GM18868 (cell line): ENCODE results near the gene CABP4.
"Not testable (repeated sequence)": the region's sequence is repeated elsewhere in the genome, so short reads cannot be mapped to it uniquely, and the experiment has no call there.

Source experiments
- ATAC-seq: cut with Tn5 transposase; IDR thresholded peaks from one replicate; pipeline ENCODE4 v1.9.1; 2021; ENCODE audit warnings: mild to moderate bottlenecking, moderate library complexity; ENCODE audit not compliant: unreplicated experiment

The CABP4 gene

DNA sequence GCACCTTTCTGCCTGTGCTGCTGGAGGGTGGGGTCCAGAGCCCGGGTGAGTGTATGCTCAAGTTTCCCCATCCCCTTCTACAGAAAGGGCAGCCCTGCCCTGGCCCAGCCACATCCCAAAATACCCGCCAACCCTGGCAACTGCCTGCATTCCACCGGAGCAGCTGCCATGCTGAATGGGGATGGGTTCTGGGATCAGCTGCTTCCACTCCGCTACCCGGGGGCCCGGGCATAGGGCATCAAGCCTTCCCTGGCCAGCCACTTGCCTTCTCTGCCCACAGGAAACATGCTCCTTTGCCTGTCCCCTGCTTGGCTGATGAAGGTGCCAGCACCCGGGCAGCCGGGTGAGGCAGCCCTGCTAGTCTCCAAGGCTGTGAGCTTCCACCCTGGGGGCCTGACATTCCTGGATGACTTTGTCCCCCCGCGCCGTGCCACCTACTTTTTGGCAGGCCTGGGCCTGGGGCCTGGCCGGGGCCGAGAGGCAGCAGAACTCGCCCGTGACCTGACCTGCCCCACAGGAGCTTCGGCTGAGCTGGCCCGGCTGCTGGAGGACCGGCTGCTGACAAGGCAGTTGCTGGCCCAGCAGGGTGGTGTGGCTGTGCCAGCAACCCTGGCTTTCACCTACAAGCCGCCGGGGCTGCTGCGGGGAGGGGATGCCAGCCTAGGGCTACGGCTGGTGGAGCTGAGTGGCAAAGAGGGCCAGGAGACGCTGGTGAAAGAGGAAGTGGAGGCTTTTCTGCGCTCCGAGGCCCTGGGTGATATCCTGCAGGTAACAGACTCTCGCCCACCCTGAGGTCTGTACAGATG, 36.5 kb upstream of the CABP4 start:
- no peak for ATAC-seq

DNA sequence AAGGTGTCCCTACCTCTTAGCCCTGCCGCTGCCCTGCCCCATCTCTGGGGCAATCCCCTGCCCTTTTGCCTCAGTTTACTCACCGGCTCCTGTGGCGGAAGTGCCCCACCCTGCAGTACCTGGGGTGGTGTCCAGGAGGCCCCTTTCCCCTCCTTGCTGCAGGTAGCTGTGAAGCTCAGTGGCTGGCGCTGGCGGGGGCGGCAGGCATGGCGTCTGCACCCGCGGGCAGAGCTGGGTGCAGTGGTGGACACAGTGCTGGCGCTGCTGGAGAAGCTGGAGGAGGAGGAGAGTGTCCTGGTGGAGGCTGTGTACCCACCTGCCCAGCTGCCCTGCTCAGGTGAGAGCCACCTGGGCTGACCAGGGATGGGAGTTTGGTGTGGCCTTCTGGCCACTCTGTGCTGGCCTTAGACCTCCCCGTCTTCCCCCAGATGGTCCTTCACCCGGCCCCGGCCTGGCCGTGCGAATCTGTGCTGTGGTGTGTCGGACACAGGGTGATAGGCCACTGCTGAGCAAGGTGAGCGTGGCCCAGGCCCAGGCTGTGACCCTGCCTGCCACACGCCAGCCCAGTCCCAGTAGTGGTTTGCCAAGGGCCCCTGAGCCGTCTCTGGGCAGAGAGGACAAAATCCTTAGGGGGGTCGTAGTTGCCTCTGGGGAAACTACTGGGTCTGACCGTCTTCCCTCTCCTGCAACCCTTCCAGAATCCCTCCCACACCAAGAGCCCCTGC, 35.7 kb upstream of the CABP4 start:
- ATAC-seq: no peak

DNA sequence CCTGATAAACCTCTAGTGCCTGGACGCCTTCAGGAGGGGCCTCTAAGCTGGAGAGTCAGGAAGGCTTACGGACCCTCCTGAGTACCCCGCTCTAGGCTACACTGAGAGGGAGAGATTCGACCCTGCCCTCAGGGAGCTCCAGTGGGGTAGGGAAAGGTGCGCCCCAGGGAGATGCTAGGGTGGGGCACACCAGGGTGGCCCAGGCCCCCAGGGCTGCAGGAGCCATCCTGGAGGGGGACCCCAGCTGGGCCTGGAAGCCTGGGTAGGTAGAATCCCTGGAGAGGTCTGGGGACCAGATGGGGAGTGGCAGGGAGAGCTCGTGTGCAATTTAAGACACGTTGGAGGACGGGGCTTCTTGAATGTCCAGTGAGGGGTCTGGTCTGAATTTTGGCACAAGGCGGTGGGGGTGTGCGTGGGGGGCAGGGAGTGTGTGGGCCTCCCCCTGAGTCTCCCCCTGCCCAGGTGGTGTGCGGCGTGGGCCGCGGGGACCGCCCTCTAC, 35.0 kb upstream of the CABP4 start:
- no peak for ATAC-seq

DNA sequence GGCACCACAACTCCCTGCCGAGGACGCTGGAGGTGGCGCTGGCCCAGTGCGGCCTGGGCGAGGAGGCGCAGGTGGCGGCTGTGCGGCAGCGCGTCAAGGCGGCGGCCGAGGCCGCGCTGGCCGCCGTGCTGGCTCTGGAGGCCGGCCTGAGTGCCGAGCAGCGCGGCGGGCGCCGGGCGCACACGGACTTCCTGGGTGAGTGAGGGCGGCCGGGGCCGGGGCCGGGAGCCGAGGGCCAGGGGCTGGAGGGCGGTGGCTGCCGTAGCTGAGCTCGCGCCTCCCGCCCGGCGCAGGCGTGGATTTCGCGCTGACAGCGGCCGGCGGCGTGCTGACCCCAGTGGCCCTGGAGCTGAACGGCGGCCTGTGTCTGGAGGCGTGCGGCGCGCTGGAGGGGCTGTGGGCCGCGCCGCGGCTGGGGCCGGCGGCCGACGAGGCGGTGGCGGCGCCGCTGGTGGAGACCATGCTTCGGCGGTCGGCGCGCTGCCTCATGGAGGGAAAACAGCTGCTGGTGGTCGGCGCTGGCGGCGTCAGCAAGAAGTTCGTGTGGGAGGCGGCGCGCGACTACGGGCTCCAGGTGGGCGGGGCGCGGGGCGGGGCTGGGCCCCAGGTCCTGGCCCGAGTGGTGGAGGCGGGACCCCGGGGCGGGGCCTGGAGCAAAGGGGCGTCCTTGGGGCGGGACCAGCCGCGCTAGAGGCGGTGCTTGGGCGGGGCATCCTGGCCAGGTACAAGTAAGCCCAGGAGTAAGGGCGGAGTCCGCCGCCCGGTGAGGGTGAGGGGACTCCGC, 34.3 kb upstream of the CABP4 start:
- ATAC-seq: peak; percentile 87

DNA sequence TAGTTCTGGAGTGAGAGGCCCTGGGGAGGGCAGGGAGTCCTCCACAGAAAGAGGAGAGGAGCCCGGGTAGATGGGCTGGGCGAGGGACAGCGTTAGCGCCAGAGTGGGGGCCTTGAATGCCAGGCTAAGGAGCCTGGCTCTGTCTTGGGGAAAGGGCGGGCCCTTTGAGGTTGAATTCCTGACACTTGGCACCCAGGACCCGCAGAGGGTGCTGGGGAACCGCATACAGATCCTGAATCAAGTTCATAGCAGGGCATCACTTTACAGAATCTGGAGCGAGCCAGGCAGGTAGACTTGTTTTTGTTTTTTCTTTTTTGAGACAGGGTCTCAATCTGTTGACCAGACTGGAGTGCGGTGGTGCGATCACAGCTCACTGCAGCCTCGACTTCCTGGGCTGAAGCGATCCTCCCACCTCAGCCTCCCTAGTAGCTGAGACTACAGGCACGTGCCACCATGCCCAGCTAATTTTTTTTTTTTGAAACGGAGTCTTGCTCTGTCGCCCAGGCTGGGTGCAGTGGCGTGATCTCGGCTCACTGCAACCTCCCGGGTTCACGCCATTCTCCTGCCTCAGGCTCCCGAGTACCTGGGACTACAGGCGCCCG, 33.6 kb upstream of the CABP4 start:
- no peak for ATAC-seq

DNA sequence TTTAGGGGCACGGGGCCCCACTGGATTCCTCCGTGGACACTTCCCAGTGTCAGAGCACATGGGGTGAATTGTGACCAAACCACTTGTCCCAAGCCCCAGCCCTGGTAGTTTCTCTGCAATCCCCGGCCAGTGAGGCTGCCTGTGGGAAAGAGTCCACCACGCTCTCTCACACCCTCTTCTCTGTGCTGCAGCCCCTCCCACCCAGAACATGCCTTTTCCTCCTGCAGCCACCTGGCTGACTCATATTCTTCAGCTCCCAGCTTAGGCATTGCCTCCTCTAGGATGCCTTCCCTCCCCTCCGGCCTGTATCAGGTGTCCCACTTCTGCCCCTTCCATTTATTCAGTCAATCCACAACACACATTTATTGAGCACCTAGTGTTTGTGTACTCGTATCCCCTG, 32.3 kb upstream of the CABP4 start:
- no peak for ATAC-seq

DNA sequence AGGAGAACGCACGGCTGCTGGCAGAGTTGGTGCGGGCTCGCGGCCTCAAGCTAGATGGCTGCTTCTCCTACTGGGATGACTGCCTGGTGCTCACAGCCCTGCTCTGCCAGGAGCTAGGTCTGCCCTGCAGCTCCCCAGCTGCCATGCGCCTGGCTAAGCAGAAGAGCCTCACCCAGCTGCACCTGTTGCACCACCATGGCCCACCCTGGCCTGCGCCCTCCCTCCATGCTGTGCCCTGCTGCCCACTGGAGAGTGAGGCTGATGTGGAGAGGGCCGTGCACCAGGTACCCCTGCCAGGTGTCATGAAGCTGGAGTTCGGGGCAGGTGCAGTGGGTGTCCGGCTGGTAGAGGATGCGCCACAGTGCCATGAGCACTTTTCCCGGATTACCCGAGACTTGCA, 31.7 kb upstream of the CABP4 start:
- ATAC-seq: no peak

DNA sequence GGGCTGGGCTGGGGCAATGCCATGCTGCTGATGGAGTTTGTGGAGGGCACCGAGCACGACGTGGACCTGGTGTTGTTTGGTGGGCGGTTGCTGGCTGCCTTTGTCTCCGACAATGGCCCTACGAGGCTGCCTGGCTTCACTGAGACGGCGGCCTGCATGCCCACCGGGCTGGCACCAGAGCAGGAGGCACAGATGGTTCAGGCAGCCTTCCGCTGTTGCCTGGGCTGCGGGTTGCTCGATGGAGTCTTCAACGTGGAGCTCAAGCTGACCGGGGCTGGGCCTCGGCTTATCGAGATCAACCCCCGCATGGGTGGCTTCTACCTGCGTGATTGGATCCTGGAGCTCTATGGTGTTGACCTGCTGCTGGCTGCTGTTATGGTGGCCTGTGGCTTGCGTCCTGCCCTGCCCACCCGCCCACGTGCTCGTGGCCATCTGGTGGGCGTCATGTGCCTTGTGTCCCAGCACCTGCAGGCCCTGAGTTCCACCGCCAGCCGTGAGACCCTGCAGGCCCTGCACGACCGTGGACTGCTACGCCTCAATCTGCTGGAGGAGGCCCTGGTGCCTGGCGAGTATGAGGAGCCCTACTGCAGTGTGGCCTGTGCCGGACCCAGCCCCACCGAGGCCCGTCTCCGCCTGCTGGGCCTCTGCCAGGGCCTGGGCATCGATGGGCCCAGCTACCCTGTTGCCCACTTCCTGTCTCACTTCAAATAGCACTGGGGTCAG, 31.1 kb upstream of the CABP4 start:
- ATAC-seq: no peak

DNA sequence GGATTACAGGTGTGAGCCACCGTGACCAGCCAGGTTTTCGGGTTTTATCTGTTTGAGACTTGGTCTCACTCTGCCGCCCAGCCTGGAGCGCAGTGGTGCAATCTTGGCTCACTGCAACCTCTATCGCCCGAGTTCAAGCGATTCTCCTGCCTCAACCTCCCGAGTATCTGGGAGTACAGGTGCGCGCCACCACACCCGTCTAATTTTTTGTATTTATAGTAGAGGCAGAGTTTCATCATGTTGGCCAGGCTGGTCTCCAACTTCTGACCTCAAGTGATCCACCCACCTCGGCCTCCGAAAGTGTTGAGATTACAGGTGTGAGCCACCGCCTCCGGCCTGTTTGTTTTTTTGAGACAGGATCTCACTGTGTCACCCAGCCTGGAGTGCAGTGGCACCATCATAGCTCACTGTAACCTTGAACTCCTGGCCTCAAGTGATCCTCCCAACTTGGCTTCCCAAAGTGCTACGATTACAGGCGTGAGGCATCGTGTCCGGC, 27.7 kb upstream of the CABP4 start:
- not testable (repeated sequence) for ATAC-seq

DNA sequence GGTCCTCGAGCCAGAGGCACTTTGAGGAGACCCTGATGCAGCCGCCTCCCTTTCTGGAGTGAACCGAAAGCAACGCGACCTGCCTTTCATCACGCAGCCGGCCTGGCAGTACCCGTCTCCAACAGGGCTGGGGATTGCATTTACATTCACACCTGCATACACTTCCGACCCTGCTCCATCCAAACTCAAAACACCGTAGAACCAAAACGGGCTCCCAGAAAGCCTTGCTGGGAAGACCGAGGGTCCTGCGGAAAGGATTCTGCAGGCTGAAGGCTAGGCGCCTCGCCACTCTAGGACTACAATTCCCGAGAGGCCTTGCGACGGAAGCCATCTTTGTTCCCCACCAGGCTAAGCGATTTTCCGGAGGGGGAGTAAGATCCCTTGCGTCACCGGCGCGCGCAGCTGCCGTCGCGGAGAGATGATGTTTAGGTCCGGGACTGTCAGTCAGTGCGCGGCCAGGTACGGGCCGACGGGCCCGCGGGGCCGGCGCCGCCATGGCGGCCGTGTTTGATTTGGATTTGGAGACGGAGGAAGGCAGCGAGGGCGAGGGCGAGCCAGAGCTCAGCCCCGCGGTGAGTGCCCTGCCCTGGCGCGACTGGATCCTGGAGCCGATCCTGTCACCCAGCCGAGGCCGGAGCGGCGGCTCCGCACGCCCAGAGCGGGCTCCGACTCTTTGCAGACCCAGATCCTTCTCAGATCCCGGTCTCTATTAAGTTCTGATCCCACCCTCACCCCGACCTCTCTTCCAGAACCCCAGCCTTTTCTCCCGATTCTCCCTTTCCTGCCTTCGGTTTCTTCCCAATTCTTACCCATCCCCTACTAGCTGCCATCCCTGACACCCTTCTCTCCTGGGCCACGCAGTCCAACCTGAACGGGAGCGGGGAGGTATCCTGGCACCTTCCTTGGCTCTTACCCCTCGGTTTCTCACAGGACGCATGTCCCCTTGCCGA, 26.8 kb upstream of the CABP4 start, which contains the start of gene RPS6KB2:
Gene RPS6KB2 (plus strand): TSS at position 443 of the 950 bp plus-strand sequence. CDS start 52 bp downstream, at position 495.
- peak; percentile 76 for ATAC-seq

DNA sequence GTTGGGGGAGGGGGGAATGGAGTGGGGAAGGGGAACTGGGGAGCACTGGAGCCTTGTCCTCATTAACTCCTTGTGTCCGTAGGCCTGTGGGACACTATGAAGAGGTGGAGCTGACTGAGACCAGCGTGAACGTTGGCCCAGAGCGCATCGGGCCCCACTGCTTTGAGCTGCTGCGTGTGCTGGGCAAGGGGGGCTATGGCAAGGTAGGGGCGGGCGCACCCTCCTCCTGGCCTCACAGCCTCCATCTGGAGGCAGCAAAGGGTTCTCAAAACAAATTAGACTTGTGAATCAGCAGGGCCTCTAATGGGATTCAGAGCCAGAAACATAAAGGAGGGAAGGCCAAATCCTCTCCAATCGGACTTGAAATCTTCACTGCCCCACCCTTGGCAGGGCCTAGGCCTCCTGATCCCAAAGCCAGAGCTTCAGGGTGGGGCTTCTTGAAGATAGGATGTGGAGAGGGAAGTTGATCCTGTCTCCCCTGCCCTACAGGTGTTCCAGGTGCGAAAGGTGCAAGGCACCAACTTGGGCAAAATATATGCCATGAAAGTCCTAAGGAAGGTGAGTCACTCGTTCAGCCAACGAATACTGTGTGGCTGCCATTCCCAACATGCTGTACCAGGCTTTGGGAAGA, 26.0 kb upstream of the CABP4 start:
- no peak for ATAC-seq

DNA sequence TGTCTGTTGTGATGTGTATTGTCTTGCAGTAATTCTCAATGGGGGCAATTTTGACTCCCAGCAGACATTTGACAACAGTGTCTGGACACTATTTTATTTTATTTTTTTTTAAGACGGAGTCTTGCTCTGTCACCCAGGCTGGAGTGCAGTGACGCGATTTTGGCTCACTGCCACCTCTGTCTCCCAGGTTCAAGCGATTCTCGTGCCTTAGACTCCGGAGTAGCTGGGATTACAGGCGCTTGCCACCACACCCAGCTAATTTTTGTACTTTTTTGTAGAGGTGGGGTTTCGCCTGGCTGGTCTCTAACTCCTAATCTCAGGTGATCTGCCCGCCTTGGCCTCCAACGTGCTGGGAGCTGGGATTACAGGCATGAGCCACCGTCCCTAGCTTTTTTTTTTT, 25.4 kb upstream of the CABP4 start:
- ATAC-seq: no peak

DNA sequence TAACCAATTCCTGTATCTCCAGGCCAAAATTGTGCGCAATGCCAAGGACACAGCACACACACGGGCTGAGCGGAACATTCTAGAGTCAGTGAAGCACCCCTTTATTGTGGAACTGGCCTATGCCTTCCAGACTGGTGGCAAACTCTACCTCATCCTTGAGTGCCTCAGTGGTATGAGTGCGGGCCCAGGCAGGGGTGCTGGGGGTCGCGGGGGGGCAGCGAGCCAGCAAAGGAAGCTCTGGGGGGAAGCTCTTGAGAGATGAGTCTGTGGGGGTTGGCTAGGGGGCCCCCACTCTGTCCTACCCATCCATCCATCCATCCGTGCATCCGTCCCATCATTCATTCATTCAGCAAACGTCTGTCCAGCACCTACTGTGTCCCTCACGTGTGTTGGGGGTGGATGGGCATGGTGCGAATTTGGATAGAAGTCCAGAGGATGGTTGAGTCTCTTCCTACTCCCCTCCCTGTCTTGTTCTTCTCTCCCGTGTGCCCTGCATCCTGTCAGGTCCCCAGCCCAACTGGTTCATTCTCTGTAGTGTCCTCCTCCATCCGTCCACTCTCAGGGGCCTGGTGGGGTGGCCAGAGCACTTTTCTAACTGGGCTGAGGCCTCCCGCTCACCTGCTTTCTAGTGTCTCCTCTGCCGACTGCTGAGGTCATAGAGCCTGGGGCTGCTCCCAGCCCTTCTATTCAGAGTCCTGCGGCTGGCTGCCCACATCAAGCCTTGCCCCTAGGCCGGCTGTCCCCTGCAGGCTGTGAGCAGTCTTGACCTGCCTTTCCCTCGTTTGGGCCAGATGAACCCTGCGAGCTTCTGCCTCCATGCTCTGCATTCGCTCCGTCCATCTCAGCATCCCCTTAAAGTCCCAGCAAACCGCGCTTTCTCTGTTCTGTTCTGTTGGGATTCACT, 23.6 kb upstream of the CABP4 start:
- ATAC-seq: no peak

DNA sequence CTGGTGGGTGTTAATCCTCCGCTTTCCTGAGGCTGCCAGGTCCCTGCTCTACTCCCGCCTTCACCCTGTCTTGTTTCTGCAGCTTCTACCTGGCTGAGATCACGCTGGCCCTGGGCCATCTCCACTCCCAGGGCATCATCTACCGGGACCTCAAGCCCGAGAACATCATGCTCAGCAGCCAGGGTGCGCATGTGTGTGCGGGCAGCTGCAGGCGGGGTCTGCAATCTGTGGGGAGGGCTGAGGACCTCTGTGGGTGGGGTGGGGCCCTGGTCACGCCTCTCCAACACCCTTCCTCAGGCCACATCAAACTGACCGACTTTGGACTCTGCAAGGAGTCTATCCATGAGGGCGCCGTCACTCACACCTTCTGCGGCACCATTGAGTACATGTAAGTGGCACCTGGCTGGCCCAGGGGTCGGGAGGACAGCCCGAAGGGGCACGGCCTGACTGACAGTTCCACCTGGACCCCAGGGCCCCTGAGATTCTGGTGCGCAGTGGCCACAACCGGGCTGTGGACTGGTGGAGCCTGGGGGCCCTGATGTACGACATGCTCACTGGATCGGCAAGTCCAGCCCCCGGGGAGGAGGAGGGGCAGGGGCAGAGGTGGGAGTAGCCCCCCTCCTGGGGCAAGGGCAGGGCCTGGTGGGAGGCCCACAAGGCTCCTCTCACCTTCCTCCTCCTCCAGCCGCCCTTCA, 22.4 kb upstream of the CABP4 start:
- ATAC-seq: no peak

DNA sequence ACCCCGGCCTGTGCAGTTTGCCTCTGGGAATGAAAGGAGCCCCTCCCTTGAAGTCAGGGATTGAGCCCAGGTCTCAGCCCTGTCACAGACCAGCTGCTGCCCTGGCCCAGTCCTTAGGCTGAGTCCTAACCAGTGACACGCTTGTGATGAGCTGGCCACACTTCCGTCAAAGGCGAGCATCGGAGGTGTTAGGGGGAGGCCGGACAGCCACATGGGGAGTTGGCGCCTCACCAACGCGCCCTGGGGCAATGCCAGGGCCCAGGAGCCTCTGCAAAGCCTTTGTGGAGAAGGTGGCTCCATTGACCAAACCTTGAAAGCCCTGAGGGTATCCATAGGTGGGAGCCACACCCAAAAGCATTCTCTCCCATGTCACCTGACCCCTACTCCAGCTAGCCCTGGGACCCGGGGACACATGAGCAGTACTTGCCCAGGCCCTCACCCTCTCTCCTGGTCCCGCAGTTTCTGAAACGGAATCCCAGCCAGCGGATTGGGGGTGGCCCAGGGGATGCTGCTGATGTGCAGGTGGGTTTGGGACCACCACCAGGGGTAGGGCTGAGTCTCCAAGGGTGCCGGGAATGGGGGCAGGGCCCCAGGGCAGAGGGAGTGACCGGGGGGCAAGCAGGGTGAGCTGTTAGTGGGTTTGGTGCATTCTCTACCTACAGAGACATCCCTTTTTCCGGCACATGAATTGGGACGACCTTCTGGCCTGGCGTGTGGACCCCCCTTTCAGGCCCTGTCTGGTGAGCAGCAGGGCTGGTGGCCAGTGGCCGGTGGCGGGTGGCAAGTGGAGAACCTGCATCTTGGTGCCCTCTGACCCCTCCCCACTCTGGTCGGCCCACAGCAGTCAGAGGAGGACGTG, 21.4 kb upstream of the CABP4 start:
- no peak for ATAC-seq

DNA sequence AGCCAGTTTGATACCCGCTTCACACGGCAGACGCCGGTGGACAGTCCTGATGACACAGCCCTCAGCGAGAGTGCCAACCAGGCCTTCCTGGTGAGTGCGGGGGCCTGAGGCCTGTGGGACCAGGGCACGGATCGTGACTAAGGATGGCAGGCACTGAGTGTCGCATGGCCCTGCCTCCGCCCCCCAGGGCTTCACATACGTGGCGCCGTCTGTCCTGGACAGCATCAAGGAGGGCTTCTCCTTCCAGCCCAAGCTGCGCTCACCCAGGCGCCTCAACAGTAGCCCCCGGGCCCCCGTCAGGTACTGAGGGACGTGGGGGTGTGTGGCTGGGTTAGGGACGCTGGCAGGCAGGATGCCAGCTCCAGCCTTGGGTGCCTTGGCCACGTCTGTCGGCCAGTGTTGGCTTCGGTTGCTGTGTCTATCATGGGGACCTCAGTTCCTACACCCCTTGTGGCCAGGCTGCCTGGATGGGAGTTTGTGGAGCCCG, 20.7 kb upstream of the CABP4 start:
- ATAC-seq: no peak
